OCI-M2 (cell line): ENCODE measurements around the gene LGALS1.
"Not testable (repeated sequence)": the region's sequence is repeated elsewhere in the genome, so short reads cannot be mapped to it uniquely, and the experiment has no call there.

Experiments
- DNase-seq: peaks from one replicate; lab custom pipeline; 2025; ENCODE audit not compliant: unreplicated experiment; lab: John Stamatoyannopoulos, UW

Gene LGALS1

GRCh38 chr22:37639070-37639760 lies 36.2 kb upstream of the LGALS1 start, which contains the start of gene SH3BP1:
SH3BP1 (plus strand) TSS chr22:37639669; CDS start chr22:37639788, 119 bp downstream.
- DNase-seq = no peak

- DNase-seq = no peak
These were observed 35.5 kb upstream of the LGALS1 start for GRCh38 chr22:37639771-37640590.

GRCh38 chr22:37640591-37641560 lies 34.6 kb upstream of the LGALS1 start:
- no peak for DNase-seq

- DNase-seq = no peak
These were observed 33.9 kb upstream of the LGALS1 start for GRCh38 chr22:37641561-37641949.

GRCh38 chr22:37643225-37643847 lies 32.1 kb upstream of the LGALS1 start:
- DNase-seq = no peak

GRCh38 chr22:37647317-37647716 lies 28.1 kb upstream of the LGALS1 start:
- DNase-seq = no peak

- DNase-seq = no peak
These were observed 27.5 kb upstream of the LGALS1 start for GRCh38 chr22:37647928-37648327.

GRCh38 chr22:37650463-37651136 lies 24.8 kb upstream of the LGALS1 start:
- DNase-seq = no peak

- no peak for DNase-seq
These were observed 20.7 kb upstream of the LGALS1 start for GRCh38 chr22:37654563-37655251.

GRCh38 chr22:37655252-37655563 lies 20.2 kb upstream of the LGALS1 start:
- DNase-seq = no peak

GRCh38 chr22:37656583-37656982 lies 18.9 kb upstream of the LGALS1 start:
- not testable (repeated sequence) for DNase-seq

- no peak for DNase-seq
These were observed 17.8 kb upstream of the LGALS1 start for GRCh38 chr22:37657590-37658132.

GRCh38 chr22:37658133-37659065 lies 17.0 kb upstream of the LGALS1 start, which contains the start of gene PDXP:
PDXP (plus strand) TSS chr22:37658723; CDS start chr22:37658783, 60 bp downstream.
- DNase-seq = peak; percentile 88

- no peak for DNase-seq
These were observed 16.2 kb upstream of the LGALS1 start for GRCh38 chr22:37659066-37659896.

GRCh38 chr22:37659897-37660708 lies 15.3 kb upstream of the LGALS1 start:
- no peak for DNase-seq

GRCh38 chr22:37660709-37661045 lies 14.8 kb upstream of the LGALS1 start:
- no peak for DNase-seq
